Measurements from ENCODE around the gene AGMO. TPM values are rescaled to one million over a fixed set of nuclear protein-coding genes. Genes with fewer than 3 reads are reported as not detected.
A peak's percentile ranks its signal among the peaks of the same experiment; 100 is the strongest.

The AGMO gene
- total and polyA plus RNA-seq, 2 experiments from 2014 or later, result 0.42 to 0.55 TPM

GRCh38 chr7:15168489-15168888, 393.3 kb downstream of the AGMO start:
- no peaks in the 10 kb centered on the region for H3K27me3 Mint-ChIP-seq (ENCODE audit: insufficient read depth, low read depth, poor library complexity)
- Histone ChIP-seq H3K79me2 (replicated peaks; ENCODE audit: insufficient read depth) (no peaks in the 10 kb centered on the region), H4K20me1 (replicated peaks; ENCODE audit: insufficient read depth) (no peaks in the 10 kb centered on the region), H3K4me2 (no peak overlapping the region), H3K4me1 (ENCODE audit: insufficient read depth) (no peaks in the 10 kb centered on the region), H3F3A (replicated peaks; ENCODE audit: low read depth) (no peaks in the 10 kb centered on the region), H3K27ac (ENCODE audit: low read depth) (no peak overlapping the region), H3K9me2 (ENCODE audit: insufficient read depth) (no peaks in the 10 kb centered on the region), H3K36me3 (ENCODE audit: insufficient read depth) (no peaks in the 10 kb centered on the region), H3K27me3 (ENCODE audit: insufficient read depth) (no peaks in the 10 kb centered on the region), H2AFZ (no peak overlapping the region; the same call in 1 of the 2 replicates), H3K4me3 (no peak overlapping the region)
- TF ChIP-seq, protein P1, sequence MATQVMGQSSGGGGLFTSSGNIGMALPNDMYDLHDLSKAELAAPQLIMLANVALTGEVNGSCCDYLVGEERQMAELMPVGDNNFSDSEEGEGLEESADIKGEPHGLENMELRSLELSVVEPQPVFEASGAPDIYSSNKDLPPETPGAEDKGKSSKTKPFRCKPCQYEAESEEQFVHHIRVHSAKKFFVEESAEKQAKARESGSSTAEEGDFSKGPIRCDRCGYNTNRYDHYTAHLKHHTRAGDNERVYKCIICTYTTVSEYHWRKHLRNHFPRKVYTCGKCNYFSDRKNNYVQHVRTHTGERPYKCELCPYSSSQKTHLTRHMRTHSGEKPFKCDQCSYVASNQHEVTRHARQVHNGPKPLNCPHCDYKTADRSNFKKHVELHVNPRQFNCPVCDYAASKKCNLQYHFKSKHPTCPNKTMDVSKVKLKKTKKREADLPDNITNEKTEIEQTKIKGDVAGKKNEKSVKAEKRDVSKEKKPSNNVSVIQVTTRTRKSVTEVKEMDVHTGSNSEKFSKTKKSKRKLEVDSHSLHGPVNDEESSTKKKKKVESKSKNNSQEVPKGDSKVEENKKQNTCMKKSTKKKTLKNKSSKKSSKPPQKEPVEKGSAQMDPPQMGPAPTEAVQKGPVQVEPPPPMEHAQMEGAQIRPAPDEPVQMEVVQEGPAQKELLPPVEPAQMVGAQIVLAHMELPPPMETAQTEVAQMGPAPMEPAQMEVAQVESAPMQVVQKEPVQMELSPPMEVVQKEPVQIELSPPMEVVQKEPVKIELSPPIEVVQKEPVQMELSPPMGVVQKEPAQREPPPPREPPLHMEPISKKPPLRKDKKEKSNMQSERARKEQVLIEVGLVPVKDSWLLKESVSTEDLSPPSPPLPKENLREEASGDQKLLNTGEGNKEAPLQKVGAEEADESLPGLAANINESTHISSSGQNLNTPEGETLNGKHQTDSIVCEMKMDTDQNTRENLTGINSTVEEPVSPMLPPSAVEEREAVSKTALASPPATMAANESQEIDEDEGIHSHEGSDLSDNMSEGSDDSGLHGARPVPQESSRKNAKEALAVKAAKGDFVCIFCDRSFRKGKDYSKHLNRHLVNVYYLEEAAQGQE (IDR thresholded peaks at IDR 0.05; ENCODE audit: unreplicated experiment), result no peak
- TF ChIP-seq CTCF (conservative IDR thresholded peaks at IDR 0.05; ENCODE audit: low read depth in 2 of 2) (peak; percentile 28 to 50), EZH2phosphoT487 (IDR thresholded peaks at IDR 0.05; ENCODE audit: unreplicated experiment) (no peak), STAT1 (IDR thresholded peaks at IDR 0.05; ENCODE audit: unreplicated experiment) (no peak)
- no peak overlapping the region for H3K27ac Mint-ChIP-seq
- H3K4me3 Mint-ChIP-seq, result no peak overlapping the region
- no peaks in the 10 kb centered on the region for H3K36me3 Mint-ChIP-seq (ENCODE audit: low read depth)
- ATAC-seq, result no peak
- peaks cover 4% of the 10 kb centered on the region; the same call in 1 of the 3 replicates for H3K4me1 Mint-ChIP-seq
- peak; percentile 11 for DNase-seq (ENCODE audit: low spot score)
- no peaks in the 10 kb centered on the region for H3K9me3 Mint-ChIP-seq

DNA sequence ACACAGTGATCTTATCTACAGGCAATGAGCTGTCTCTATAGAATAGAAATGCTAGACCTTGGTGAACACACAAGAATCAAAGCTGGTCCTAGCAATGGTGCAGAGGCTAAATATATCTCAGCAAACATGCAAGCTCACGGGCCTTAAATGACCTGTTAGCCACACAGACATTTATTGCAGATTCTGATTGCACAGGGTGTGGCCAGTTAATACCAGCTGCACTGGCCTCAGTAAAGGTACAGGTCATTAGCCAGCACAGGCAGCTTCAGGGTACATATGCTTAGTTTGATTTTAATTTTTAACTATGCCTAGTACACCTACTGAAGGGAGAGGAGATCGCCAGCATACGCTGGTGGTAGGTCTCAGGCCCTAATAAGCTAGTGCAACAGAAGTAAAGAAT, 393.9 kb downstream of the AGMO start:
- Histone ChIP-seq H3K27me3 (ENCODE audit: insufficient read depth) (no peaks in the 10 kb centered on the region), H3K9me2 (ENCODE audit: insufficient read depth) (no peaks in the 10 kb centered on the region), H4K20me1 (replicated peaks; ENCODE audit: insufficient read depth) (no peaks in the 10 kb centered on the region), H3F3A (replicated peaks; ENCODE audit: low read depth) (no peaks in the 10 kb centered on the region), H3K4me2 (no peak overlapping the region), H3K4me3 (no peak overlapping the region), H2AFZ (0 out of 2 replicates have a peak overlapping the region, but pooled peaks have one; percentile 16), H3K36me3 (ENCODE audit: insufficient read depth) (no peaks in the 10 kb centered on the region), H3K27ac (ENCODE audit: low read depth) (no peak overlapping the region), H3K79me2 (replicated peaks; ENCODE audit: insufficient read depth) (no peaks in the 10 kb centered on the region), H3K4me1 (ENCODE audit: insufficient read depth) (no peaks in the 10 kb centered on the region)
- no peak for DNase-seq (ENCODE audit: low spot score)
- no peaks in the 10 kb centered on the region for H3K27me3 Mint-ChIP-seq (ENCODE audit: insufficient read depth, low read depth, poor library complexity)
- H3K4me1 Mint-ChIP-seq, result peaks cover 4% of the 10 kb centered on the region; the same call in 1 of the 3 replicates
- no peaks in the 10 kb centered on the region for H3K9me3 Mint-ChIP-seq
- no peak overlapping the region for H3K4me3 Mint-ChIP-seq
- H3K27ac Mint-ChIP-seq, result no peak overlapping the region
- ATAC-seq, result no peak
- no peaks in the 10 kb centered on the region for H3K36me3 Mint-ChIP-seq (ENCODE audit: low read depth)
- TF ChIP-seq ZNF462 (CRISPR knock-in tag; IDR thresholded peaks at IDR 0.05), result no peak
- TF ChIP-seq EZH2phosphoT487 (IDR thresholded peaks at IDR 0.05; ENCODE audit: unreplicated experiment), result no peak
- no peak for TF ChIP-seq ETS1 (IDR thresholded peaks at IDR 0.05)
- no peak for TF ChIP-seq POLR2AphosphoS5 (IDR thresholded peaks at IDR 0.05; ENCODE audit: low read depth)
